GM19372 (cell line): ENCODE measurements around the gene TRABD2B.

Source experiments
- ATAC-seq: cut with Tn5 transposase; IDR thresholded peaks from one replicate; pipeline ENCODE4 v1.9.1; 2021; ENCODE audit warnings: mild to moderate bottlenecking, low read depth, moderate library complexity; ENCODE audit not compliant: unreplicated experiment

The TRABD2B gene

GRCh38 chr1:47813970-47814369 lies 183.2 kb downstream of the TRABD2B start:
- ATAC-seq = no peak

DNA sequence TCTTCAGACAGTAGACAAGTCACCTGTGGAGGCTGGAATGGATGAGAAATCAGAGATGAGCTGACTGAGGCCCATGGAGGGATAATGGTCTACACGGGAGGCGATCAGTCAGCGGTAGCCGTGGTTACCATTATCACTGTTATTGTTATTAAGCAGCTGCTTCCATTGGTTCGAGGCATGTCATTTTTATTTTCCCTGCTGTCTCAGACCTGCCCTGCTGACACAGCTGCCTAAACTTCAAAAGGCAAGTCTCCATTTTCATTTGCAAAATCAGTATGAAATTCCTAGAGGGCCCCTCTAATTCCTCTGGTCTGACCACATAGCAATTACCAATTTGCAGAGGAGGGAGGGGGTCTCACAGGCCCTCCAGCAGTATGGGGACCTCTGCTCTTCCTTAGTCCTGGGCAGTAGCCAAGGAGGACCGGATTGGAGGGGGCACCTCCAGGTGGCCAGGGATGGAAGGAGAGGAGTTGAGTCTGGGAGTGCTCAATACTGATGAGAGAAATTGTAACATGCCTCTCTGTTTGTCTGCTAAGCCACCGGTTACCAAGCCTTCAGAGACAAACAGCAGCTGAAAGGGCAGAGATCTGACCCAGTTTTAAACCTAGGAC lies 184.2 kb downstream of the TRABD2B start:
- ATAC-seq = no peak

GRCh38 chr1:47810964-47811682 lies 186.1 kb downstream of the TRABD2B start:
- ATAC-seq = no peak

DNA sequence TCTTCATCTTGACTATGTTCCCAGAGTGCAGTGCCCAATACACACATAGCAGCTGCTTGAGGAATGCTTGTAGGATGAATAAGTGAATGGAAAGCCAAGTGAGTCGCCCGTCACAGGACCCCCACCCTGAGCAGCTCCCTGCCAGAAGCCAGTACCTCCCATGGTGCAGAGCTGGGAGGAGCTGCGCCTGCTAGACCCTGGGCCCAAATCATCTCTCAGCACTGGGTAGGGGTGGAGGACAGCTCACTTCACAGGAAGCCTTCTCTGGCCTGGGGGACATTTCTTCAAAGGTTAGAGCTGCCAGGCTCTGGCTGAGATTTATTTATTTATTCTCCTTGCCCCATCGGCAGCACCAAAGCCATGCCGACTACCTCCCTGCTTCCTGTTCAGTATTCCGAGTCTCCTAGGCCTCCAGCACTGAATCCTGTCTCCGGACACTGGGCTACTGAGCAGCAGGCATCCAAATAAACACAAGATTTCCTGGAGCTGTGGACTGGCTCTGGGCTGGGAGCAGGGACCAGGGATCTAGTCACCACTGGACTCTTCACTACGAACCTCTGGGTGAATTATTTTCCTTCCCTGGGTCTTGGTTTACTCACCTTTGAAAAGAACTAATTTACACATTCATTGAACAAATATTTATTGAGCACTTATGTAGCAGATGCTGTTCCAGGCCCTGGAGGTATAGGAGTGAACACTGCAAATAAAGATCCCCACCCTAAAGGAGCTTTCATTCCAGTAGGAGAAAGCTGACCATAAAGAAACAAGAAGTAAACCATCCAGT lies 187.7 kb downstream of the TRABD2B start:
- ATAC-seq = no peak

DNA sequence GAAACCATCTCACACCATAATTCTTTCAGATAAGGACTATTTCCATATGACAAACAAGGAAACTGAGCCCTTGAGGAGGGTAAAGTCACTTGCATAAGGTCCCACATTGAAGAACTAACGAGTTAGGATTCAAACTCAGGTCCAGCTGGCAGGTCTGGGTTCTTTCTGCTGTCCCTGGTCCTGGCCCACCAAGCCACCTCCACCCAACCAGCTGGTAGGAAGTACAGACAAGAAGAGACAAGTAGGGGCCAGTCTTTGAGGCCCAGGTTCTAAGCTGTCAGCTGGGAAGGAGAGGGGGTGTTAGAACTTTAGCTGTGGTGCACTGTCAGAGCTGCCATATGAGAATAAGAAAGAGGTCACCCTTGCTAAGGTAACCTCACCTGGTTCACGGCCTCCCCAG lies 188.6 kb downstream of the TRABD2B start:
- no peak for ATAC-seq

DNA sequence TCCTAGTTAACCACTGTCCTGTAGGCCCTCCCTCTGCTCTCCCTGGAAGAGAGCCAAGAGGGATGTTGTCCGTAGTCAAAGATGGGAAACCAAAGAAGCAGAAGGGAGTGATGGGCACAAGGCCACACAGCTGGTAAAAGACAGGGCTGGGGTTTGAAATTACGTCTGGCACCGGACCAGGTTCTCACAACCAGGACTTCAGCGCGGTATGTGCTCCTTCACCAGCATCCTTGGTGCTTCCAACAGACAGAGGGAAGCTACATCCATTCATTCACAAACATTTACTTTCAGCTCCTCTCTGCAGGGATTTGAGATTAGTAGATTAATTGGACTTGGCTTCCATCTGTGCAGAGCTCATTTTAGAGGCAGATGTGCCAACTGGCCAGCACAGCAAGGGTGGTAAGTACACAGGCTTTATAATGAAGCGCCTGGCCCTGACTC lies 191.2 kb downstream of the TRABD2B start:
- ATAC-seq = no peak

DNA sequence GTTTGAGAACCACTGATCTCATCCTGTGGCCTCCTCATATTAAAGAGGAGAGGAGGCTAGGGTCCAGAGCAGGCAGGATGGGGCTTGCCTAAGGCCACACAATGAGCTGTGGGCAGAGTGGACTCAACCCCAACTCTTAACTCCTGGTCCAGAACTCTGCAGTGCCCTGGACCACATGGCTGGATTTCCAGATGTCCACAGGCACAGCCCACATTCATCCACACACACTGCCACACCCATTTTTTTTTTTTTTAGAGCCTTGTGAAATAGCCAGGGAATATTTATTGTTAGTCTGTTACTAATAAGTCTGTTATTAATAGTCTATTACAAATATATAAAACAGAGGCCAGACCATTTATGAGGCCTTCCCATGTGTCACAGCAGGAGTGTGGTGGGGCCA lies 192.2 kb downstream of the TRABD2B start:
- ATAC-seq = no peak

DNA sequence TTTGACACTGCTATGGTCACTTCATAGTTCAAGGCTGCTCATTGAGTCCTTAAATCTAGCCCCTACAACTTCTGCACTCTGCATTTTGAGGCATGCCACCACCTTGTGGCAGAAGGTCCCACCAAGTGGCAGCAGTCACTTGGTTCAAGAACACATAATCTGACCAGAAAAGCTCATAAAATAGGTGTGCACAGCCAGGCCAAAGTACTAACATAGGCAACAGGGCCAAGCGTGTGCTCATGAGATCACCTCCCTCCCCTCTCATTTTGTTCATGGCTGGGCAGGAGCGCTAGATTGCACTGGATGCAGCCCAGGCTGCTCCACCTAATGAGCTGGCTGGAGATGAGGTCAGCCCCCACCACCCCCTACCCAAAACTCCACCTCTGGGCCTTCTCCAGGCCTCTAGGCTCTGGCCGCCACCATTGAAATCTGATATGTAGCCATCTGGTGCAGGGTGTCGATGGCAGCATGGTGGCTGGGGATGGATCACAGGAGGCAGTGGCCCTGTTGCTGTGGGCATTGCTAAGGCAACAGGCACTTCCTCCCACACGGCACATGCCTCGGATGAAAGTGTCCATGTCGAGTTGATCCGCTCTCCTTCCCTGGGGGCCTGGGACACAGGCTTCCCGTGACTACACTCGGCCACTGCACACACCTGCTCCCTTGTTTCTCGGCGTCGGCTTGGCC lies 193.2 kb downstream of the TRABD2B start:
- ATAC-seq = no peak

DNA sequence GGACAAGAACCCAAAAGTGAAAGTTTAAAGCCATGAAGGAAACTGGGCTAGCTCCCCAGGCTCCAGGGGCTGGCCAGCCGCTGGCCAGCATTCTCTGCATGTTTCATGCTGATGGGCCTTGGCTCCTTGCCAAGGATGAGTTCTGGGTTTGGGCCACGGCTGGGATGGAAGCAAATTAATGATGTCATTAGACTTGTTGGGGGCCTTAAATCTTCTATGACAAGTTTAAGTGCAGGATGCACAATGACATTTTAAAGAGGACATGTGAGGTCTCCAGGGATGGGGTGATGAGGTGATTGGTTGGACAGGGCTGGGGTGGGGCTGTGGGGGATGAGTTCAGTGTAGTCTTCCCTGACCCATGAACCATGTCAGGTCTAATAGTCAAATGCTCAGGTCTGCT lies 199.6 kb downstream of the TRABD2B start:
- ATAC-seq = no peak

GRCh38 chr1:47796626-47797025 lies 200.6 kb downstream of the TRABD2B start:
- ATAC-seq = no peak

- no peak for ATAC-seq
Observed at GRCh38 chr1:47795102-47795501, 202.1 kb downstream of the TRABD2B start.

GRCh38 chr1:47794530-47794929 lies 202.7 kb downstream of the TRABD2B start:
- no peak for ATAC-seq

GRCh38 chr1:47794081-47794480 lies 203.1 kb downstream of the TRABD2B start:
- no peak for ATAC-seq

GRCh38 chr1:47793563-47793962 lies 203.6 kb downstream of the TRABD2B start:
- no peak for ATAC-seq

DNA sequence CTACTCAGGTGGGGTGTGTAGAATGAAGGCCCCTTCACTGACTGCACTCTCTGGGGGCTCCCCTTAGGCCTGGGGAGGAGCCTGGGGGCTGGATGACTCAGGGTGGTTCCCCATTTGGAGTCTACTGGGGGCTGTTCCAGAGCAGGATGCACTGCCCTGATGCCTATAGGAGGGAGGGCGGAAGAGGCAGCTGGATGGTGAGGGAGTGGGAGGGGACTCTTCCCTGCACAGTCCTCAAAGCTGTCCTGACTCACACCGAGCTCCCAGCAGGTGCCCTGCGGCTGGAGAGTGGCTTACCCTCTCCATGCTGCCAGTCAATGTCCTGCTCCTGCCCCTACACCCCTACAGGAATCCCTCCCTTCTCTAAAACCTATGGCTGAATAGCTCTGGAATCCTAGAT lies 204.4 kb downstream of the TRABD2B start:
- no peak for ATAC-seq

DNA sequence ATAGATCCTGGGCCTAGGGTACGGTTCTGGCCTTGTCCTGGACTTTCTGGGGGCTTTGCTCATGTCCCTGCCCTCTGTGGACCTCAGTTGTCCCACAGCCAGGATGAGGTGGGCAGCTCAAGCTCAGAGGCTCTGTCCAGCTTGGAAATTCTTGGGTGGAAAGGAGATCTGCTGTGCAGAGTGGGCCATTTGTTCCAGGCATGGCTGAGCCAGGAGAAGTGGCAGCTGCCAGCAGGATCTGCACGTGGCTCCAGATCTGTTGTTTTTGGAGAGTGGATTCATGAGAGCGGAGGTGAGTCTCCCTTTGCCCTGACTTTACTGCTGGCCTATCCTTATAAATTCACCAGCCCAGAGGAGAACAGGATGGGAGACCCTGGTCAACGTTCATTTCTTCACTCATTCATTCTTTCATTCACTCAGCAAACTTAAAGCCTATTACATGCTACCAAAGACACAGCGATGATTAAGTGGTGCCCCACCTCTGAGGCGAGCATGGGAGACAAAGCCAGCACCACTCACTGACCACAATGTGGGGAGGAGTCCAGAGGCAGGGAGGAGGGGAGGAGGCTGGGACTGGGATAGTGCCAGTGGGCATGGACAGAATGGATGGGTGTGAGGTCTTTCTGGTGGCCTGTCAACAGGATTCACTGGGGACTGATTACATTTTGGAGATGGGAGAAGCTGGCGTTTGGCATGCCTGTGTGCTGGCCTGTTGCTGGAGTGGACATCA lies 205.1 kb downstream of the TRABD2B start:
- no peak for ATAC-seq

GRCh38 chr1:47788761-47789160 lies 208.4 kb downstream of the TRABD2B start:
- no peak for ATAC-seq

GRCh38 chr1:47787560-47787959 lies 209.6 kb downstream of the TRABD2B start:
- no peak for ATAC-seq

DNA sequence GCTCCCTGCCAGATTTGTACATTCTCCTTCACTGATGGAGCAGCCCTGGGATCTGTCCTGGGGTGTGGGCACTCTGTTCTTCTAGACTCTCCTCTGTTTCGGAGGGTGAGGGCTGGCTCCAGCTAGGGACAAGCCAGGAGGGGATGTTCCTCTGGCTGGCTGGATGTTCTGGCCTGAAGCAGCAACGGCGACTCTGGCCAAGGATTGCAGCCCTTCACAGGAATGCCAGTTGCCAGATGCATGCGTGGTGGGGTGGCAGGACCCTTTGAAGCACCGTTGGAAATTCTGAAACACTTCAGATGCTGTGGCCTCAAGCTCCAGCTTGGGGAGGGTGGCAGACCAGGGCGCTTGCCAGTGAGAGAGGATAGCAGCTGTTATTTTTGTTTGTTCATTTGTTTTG lies 210.9 kb downstream of the TRABD2B start:
- ATAC-seq = no peak

GRCh38 chr1:47785561-47786271 lies 211.5 kb downstream of the TRABD2B start:
- no peak for ATAC-seq
